ENCODE measurements around the gene HBEGF. TPM values are rescaled to one million over a fixed set of nuclear protein-coding genes. Genes with fewer than 3 reads are reported as not detected.

Gene HBEGF
- total RNA-seq, 2 experiments from 2014 or later: 4.7 to 20.2 TPM

- Histone ChIP-seq H3K79me2 (ENCODE audit: insufficient read depth, low read depth, low read length) (peaks cover 70% of the 10 kb centered on the region), H3K4me1 (ENCODE audit: insufficient read depth, low read length, poor library complexity, severe bottlenecking) (peaks cover 38% of the 10 kb centered on the region), H3K27ac (ENCODE audit: low read depth, low read length, poor library complexity, severe bottlenecking) (no peak overlapping the region), H3K4me3 (ENCODE audit: low read depth, low read length, poor library complexity, severe bottlenecking) (peak overlapping the region; percentile 11), H3K36me3 (ENCODE audit: insufficient read depth, low read length) (peaks cover 40% of the 10 kb centered on the region), H3K4me2 (ENCODE audit: low read length) (peak overlapping the region; percentile 56), H3K9me3 (ENCODE audit: low read length) (no peaks in the 10 kb centered on the region), H4K20me1 (ENCODE audit: insufficient read depth, low read length) (no peaks in the 10 kb centered on the region), H3K9me2 (ENCODE audit: insufficient read depth, low read length) (no peaks in the 10 kb centered on the region), H2AFZ (ENCODE audit: low read length) (no peak overlapping the region)
- ChIA-PET POLR2A (interaction anchor here (0.6 to 2.8 kb wide), 6 partner anchors 10 to 52 kb away, joined by 3 to 17 read pairs (median 4); partner anchors contain the start of gene HBEGF), CTCF (ENCODE audit: unreplicated experiment) (no interaction called here)
- intact Hi-C loops (cut with micrococcal nuclease; ENCODE audit: unreplicated experiment): no loop called here
- BruUV-seq (replicated peaks): no TSS peak
- TF ChIP-seq EZH2phosphoT487 (IDR thresholded peaks at IDR 0.05; ENCODE audit: borderline replicate concordance, low read depth, low read length): no peak
- TF ChIP-seq CTCF (conservative IDR thresholded peaks at IDR 0.05; ENCODE audit: low read length): no peak
- DNase-seq (ENCODE audit: low spot score): no peak
Measured at GRCh38 chr5:140293849-140294100, 52.6 kb downstream of the HBEGF start.

GRCh38 chr5:140293091-140293848 is 53.1 kb downstream of the HBEGF start:
- ChIA-PET POLR2A (interaction anchor here (0.5 to 2.8 kb wide), 14 partner anchors 9 to 86 kb away, joined by 3 to 17 read pairs (median 3); partner anchors contain the start of genes HBEGF and PFDN1), CTCF (ENCODE audit: unreplicated experiment) (interaction anchor here (1.0 kb wide), 1 partner anchor 53 kb away, joined by 4 read pairs; the partner anchor contains the start of gene HBEGF)
- intact Hi-C loops (cut with micrococcal nuclease; ENCODE audit: unreplicated experiment): no loop called here
- Histone ChIP-seq H3K4me1 (ENCODE audit: insufficient read depth, low read length, poor library complexity, severe bottlenecking) (peaks cover 39% of the 10 kb centered on the region), H4K20me1 (ENCODE audit: insufficient read depth, low read length) (no peaks in the 10 kb centered on the region), H3K27ac (ENCODE audit: low read depth, low read length, poor library complexity, severe bottlenecking) (peak overlapping the region; percentile 10), H3K9me2 (ENCODE audit: insufficient read depth, low read length) (no peaks in the 10 kb centered on the region), H2AFZ (ENCODE audit: low read length) (no peak overlapping the region), H3K36me3 (ENCODE audit: insufficient read depth, low read length) (peaks cover 35% of the 10 kb centered on the region), H3K4me2 (ENCODE audit: low read length) (peak overlapping the region; percentile 56), H3K9me3 (ENCODE audit: low read length) (no peaks in the 10 kb centered on the region), H3K79me2 (ENCODE audit: insufficient read depth, low read depth, low read length) (peaks cover 72% of the 10 kb centered on the region), H3K4me3 (ENCODE audit: low read depth, low read length, poor library complexity, severe bottlenecking) (peak overlapping the region; percentile 11)
- no TSS peak for BruUV-seq (replicated peaks)
- no peak for DNase-seq (ENCODE audit: low spot score)
- TF ChIP-seq CTCF (conservative IDR thresholded peaks at IDR 0.05; ENCODE audit: low read length): no peak
- no peak for TF ChIP-seq EZH2phosphoT487 (IDR thresholded peaks at IDR 0.05; ENCODE audit: borderline replicate concordance, low read depth, low read length)
